OCI-LY1 (cell line): ENCODE measurements around the gene RAX2.

Experiments used
- H2AFZ ChIP-seq: fragments of 200-600 bp; sonication (generic), shearing (Covaris generic); 2 replicates; pipeline ENCODE4 v1.6.0; 2014; ENCODE audit warnings: antibody characterized with exemption, mild to moderate bottlenecking, low read length
- H3F3A ChIP-seq: fragments of 200-600 bp; sonication (generic), shearing (Covaris generic); 2 replicates; pipeline ENCODE4 v1.6.0; 2014; ENCODE audit warnings: mild to moderate bottlenecking, antibody characterized with exemption, low read length, moderate library complexity; ENCODE audit not compliant: insufficient read depth
- H3K27ac ChIP-seq: fragments of 200-600 bp; sonication (generic); 2 replicates; pipeline ENCODE4 v1.5.1; 2014; ENCODE audit warnings: low read length, mixed run types, mild to moderate bottlenecking, low read depth; ENCODE audit not compliant: poor library complexity, severe bottlenecking
- H3K27me3 ChIP-seq: fragments of 200-600 bp; sonication (generic); 2 replicates; pipeline ENCODE4 v1.6.0; 2014; ENCODE audit warnings: antibody characterized with exemption, mild to moderate bottlenecking, low read length, moderate library complexity; ENCODE audit not compliant: insufficient read depth
- H3K36me3 ChIP-seq: fragments of 200-600 bp; sonication (generic); 2 replicates; pipeline ENCODE4 v1.6.1; 2014; ENCODE audit warnings: mild to moderate bottlenecking, antibody characterized with exemption, low read length, moderate library complexity, mixed read lengths; ENCODE audit not compliant: insufficient read depth
- H3K4me1 ChIP-seq: fragments of 200-600 bp; sonication (generic); 2 replicates; pipeline ENCODE4 v1.5.1; 2014; ENCODE audit warnings: mild to moderate bottlenecking, low read length, moderate library complexity; ENCODE audit not compliant: insufficient read depth, severe bottlenecking
- H3K4me2 ChIP-seq: fragments of 200-600 bp; sonication (generic), shearing (Covaris generic); 2 replicates; pipeline ENCODE4 v1.6.1; 2014; ENCODE audit warnings: low read length
- H3K4me3 ChIP-seq: fragments of 200-600 bp; sonication (generic); 2 replicates; pipeline ENCODE4 v1.5.1; 2014; ENCODE audit warnings: low read length, low read depth, mild to moderate bottlenecking, mixed read lengths; ENCODE audit not compliant: poor library complexity, severe bottlenecking
- H3K79me2 ChIP-seq: fragments of 200-600 bp; shearing (Covaris generic); 2 replicates; pipeline ENCODE4 v1.6.1; 2016; ENCODE audit warnings: mixed run types, low read length, mixed read lengths; ENCODE audit not compliant: insufficient read depth
- H3K9ac ChIP-seq: fragments of 200-600 bp; sonication (generic), shearing (Covaris generic); 2 replicates; pipeline ENCODE4 v1.6.1; 2014; ENCODE audit warnings: mild to moderate bottlenecking, low read length, mixed read lengths
- H3K9me2 ChIP-seq: fragments of 200-600 bp; sonication (generic), shearing (Covaris generic); 2 replicates; pipeline ENCODE4 v1.6.1; 2014; ENCODE audit warnings: low read depth, mild to moderate bottlenecking, low read length, mixed read lengths
- H3K9me3 ChIP-seq: fragments of 200-600 bp; shearing (Covaris generic); 2 replicates; pipeline ENCODE4 v1.6.1; 2014; ENCODE audit warnings: low read length, mixed read lengths
- H4K20me1 ChIP-seq: fragments of 200-600 bp; sonication (generic), shearing (Covaris generic); 2 replicates; pipeline ENCODE4 v1.6.0; 2016; ENCODE audit warnings: mild to moderate bottlenecking, low read length; ENCODE audit not compliant: insufficient read depth
- EZH2 ChIP-seq: fragments of 200-600 bp; sonication (generic), shearing (Covaris generic); IDR thresholded peaks from 2 replicates; pipeline ENCODE4 v1.8.0; 2017; ENCODE audit warnings: borderline replicate concordance, mixed run types, mild to moderate bottlenecking, antibody characterized with exemption, low read length, moderate library complexity, mixed read lengths
- TF ChIP-seq, protein P1 (sequence below): fragments of 200-600 bp; sonication (generic), shearing (Covaris generic); IDR thresholded peaks from 2 replicates; pipeline ENCODE4 v1.5.1; 2017; ENCODE audit warnings: mild to moderate bottlenecking, antibody characterized with exemption, low read length, moderate library complexity, mixed read lengths

Gene RAX2

GRCh38 chr19:3775374-3775711 lies 3.3 kb upstream of the RAX2 start:
- Histone ChIP-seq H3K4me3 (no peak overlapping the region), H2AFZ (no peak overlapping the region), H3K9me3 (no peaks in the 10 kb centered on the region), H3K27me3 (no peaks in the 10 kb centered on the region), H3K79me2 (no peaks in the 10 kb centered on the region), H4K20me1 (no peaks in the 10 kb centered on the region), H3K27ac (no peak overlapping the region), H3K4me1 (no peaks in the 10 kb centered on the region), H3K9me2 (no peaks in the 10 kb centered on the region), H3K4me2 (no peak overlapping the region), H3K9ac (no peak overlapping the region), H3K36me3 (no peaks in the 10 kb centered on the region), H3F3A (no peaks in the 10 kb centered on the region)
- TF ChIP-seq, protein P1, sequence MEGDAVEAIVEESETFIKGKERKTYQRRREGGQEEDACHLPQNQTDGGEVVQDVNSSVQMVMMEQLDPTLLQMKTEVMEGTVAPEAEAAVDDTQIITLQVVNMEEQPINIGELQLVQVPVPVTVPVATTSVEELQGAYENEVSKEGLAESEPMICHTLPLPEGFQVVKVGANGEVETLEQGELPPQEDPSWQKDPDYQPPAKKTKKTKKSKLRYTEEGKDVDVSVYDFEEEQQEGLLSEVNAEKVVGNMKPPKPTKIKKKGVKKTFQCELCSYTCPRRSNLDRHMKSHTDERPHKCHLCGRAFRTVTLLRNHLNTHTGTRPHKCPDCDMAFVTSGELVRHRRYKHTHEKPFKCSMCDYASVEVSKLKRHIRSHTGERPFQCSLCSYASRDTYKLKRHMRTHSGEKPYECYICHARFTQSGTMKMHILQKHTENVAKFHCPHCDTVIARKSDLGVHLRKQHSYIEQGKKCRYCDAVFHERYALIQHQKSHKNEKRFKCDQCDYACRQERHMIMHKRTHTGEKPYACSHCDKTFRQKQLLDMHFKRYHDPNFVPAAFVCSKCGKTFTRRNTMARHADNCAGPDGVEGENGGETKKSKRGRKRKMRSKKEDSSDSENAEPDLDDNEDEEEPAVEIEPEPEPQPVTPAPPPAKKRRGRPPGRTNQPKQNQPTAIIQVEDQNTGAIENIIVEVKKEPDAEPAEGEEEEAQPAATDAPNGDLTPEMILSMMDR: no peak
- TF ChIP-seq EZH2: no peak

DNA sequence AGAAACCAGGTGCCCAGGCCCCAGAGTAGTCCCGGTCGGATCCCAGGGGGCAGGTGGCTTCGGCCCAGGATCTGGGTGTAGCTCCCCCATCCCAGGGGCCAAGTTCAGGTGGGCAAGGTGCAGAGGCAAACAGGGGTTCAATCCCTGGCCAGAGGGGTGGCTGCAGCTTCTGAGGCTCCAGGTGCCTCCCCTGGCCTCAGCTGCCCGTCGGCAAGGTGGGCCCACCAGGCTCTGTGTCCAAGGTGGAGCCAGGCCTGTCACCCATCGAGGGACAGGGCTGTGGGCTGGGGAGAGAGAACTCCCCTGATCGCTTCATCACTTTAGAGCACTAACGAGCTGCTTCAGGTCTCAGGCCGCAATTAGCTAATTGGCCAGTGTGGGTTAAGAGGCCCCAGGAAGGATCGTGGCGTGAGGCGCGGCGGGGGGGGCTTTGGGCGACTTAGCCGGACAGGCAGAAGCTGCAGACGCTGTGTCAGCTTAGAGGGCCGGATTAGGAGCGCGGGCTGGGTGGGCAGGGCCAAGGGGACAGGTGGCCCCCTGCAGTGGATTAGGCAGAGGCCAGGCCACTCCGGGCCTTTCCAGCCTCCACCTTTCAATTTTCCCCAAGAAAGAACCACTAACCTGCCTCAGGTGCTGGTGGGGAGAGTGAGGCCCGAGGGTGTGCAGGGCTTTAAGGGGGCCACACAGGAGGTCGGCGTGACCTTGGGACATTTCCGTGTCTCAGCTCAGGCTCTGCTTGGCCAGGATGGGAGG lies 2.8 kb upstream of the RAX2 start:
- no peak overlapping the region for H3K9ac ChIP-seq
- H3K9me2 ChIP-seq: no peaks in the 10 kb centered on the region
- H2AFZ ChIP-seq: no peak overlapping the region
- no peaks in the 10 kb centered on the region for H3F3A ChIP-seq
- no peaks in the 10 kb centered on the region for H4K20me1 ChIP-seq
- H3K4me3 ChIP-seq: no peak overlapping the region
- no peaks in the 10 kb centered on the region for H3K27me3 ChIP-seq
- no peak overlapping the region for H3K4me2 ChIP-seq
- H3K4me1 ChIP-seq: no peaks in the 10 kb centered on the region
- H3K79me2 ChIP-seq: no peaks in the 10 kb centered on the region
- TF ChIP-seq, protein P1: no peak
- TF ChIP-seq EZH2: no peak
- H3K36me3 ChIP-seq: no peaks in the 10 kb centered on the region
- no peaks in the 10 kb centered on the region for H3K9me3 ChIP-seq
- H3K27ac ChIP-seq: no peak overlapping the region

DNA sequence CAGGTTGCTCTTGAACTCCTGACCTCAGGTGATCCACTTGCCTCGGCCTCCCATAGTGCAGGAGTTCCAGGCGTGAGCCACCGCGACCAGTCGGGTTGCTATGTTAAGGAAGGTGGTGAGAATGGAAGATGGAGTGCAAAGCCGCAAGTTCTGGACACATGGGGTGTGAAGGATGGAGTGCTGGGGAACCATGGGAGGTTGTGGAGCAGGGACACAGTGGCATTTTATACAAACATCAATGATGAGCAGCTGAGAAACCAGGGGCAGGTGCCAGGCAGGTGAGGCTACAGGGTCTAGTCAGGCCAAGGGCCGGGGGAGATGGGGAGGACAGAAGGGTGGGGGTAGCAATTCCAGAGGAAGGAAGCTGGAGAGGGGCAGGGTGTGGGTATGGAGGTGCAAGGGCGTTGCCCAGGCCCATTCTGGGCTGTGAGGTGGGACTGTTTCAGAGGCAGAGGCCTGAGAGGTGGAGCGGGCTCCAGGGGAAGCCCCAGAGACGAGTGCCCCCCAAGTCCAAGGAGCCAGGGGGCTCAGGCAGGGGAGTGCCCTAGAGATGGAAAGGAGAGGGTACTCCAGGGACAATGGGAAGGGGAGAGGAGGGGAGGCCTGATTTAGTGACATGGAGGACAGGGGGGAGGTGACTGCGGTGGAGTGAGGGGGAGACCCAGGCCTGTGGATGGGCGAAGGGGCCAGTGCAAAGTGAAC lies 1.9 kb upstream of the RAX2 start:
- Histone ChIP-seq H3K27ac (no peak overlapping the region), H4K20me1 (no peaks in the 10 kb centered on the region), H3K9me3 (no peaks in the 10 kb centered on the region), H3K4me3 (no peak overlapping the region), H3K4me1 (no peaks in the 10 kb centered on the region), H3F3A (no peaks in the 10 kb centered on the region), H3K27me3 (no peaks in the 10 kb centered on the region), H3K36me3 (no peaks in the 10 kb centered on the region), H3K9me2 (no peaks in the 10 kb centered on the region), H3K79me2 (no peaks in the 10 kb centered on the region), H3K4me2 (no peak overlapping the region), H3K9ac (no peak overlapping the region), H2AFZ (no peak overlapping the region)
- TF ChIP-seq, protein P1: no peak
- no peak for TF ChIP-seq EZH2
